AG10803 (cell line): ENCODE results near the gene BTF3.

ENCODE experiments used
- DNase-seq: peaks from one replicate; pipeline ENCODE4 v3.0.0; 2010; ENCODE audit warnings: low read depth
- H3K4me3 ChIP-seq: 2 replicates; pipeline ENCODE4 v1.5.1; 2011; ENCODE audit warnings: mild to moderate bottlenecking, low read length, control low read depth
- TF ChIP-seq, protein P1 (sequence below): conservative IDR thresholded peaks from 2 replicates; pipeline ENCODE4 v1.5.1; 2011; ENCODE audit warnings: mild to moderate bottlenecking, low read length, control low read depth, inconsistent platforms

BTF3 gene

GRCh38 chr5:73540192-73540591, 42.0 kb downstream of the BTF3 start:
- TF ChIP-seq, protein P1, sequence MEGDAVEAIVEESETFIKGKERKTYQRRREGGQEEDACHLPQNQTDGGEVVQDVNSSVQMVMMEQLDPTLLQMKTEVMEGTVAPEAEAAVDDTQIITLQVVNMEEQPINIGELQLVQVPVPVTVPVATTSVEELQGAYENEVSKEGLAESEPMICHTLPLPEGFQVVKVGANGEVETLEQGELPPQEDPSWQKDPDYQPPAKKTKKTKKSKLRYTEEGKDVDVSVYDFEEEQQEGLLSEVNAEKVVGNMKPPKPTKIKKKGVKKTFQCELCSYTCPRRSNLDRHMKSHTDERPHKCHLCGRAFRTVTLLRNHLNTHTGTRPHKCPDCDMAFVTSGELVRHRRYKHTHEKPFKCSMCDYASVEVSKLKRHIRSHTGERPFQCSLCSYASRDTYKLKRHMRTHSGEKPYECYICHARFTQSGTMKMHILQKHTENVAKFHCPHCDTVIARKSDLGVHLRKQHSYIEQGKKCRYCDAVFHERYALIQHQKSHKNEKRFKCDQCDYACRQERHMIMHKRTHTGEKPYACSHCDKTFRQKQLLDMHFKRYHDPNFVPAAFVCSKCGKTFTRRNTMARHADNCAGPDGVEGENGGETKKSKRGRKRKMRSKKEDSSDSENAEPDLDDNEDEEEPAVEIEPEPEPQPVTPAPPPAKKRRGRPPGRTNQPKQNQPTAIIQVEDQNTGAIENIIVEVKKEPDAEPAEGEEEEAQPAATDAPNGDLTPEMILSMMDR = no peak
- H3K4me3 ChIP-seq = no peak overlapping the region
- DNase-seq = peak; percentile 63

GRCh38 chr5:73542020-73542419, 43.8 kb downstream of the BTF3 start:
- TF ChIP-seq, protein P1 = no peak
- H3K4me3 ChIP-seq = no peak overlapping the region
- no peak for DNase-seq

DNA sequence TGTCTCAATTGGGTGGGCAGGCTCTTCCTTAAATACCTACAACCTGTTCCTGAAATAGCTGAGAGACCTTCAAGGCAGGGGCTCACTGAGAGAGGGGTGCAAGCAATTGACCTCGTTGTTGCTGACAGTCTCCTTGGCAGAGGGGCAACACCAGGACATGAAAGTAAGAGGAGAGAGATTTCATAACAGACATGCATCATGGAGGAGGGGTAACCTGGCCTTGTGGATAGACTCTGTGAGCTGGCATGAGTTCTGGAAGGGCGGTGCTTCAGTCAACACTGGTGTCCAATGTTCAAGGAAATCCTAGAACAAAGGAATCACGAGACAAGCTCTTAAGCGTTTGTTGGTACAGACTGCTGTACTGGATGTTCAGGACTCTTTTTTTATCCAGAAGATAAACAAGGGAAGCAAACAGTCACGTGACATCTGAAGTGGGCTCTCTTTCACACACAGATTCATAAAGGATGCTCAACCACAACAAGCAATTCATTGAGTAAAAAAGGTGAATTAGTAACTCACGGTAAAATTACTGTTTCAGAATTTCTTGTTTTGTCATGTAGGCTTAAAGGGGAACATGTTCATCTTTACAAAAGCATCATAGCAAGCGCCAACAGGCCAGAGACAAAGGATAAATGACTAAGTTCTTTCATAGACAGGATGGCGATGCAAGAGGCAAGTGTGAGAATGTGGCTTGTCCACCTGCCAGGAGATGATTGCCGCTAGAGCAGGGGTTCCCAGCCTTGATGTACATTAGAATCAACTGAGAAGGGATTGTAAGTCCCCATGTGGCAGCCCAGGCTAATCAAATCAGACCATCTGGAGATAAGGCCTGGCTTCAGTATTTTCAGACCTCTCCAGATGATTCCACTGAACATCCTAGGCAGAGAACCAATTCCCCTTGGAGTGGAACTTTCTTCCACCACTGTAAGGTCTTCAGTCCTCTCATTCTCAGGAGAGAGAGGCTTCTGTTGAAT, 46.5 kb downstream of the BTF3 start:
- TF ChIP-seq, protein P1 = no peak
- no peak overlapping the region for H3K4me3 ChIP-seq
- DNase-seq = no peak

GRCh38 chr5:73545403-73545779, 47.1 kb downstream of the BTF3 start:
- TF ChIP-seq, protein P1 = no peak
- no peak for DNase-seq
- H3K4me3 ChIP-seq = no peak overlapping the region

DNA sequence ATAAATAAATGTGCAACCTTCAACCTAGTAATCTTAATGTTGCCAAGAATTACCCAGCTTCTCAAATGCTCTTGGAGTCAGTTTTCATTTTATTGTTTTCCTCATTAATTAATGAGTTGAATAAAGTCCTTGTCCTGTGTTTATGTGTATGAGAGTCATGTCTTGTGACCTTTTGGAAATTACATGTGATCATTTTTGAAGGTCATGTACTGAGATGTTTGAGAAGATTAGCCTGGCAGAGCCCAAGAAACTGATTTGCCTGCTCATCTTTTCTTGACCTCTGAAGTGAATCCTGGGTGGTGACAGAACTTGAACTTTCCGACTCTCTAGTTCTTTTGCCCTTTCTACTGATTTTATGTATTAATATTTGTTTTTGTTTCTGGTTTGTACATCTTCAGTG, 51.8 kb downstream of the BTF3 start:
- TF ChIP-seq, protein P1 = no peak
- no peak for DNase-seq

GRCh38 chr5:73552642-73553041, 54.4 kb downstream of the BTF3 start:
- no peak for DNase-seq
- TF ChIP-seq, protein P1 = no peak
- H3K4me3 ChIP-seq = no peak overlapping the region

More for the DNA sequence above, 51.8 kb downstream of the BTF3 start:
- no peak overlapping the region for H3K4me3 ChIP-seq
